Vagina (tissue), 1 donor: ENCODE results near the gene TEX50. TPM values are rescaled to one million over a fixed set of nuclear protein-coding genes. Genes with fewer than 3 reads are reported as not detected.

Experiments
- total RNA-seq: library from RNA; depleted of rRNA; stranded (reverse); fragments of >200 nt; gene quantifications from one replicate; pipeline ENCODE4 v1.2.3, GENCODE V29; 2016

The TEX50 gene
- total RNA-seq, 1 donor from 2014 or later: not detected

Other genes starting within 250 kb of the TEX50 start
- 245 TPM for gene PRDX6, start 158.0 kb upstream of the TEX50 start, total RNA-seq
- gene SLC9C2, start 32.3 kb upstream of the TEX50 start, total RNA-seq: not detected
- gene ANKRD45, start 34.5 kb downstream of the TEX50 start, total RNA-seq: not detected
- gene KLHL20, start 79.6 kb downstream of the TEX50 start, total RNA-seq: 14.7 TPM
- gene DARS2, start 189.3 kb downstream of the TEX50 start, total RNA-seq: 6.4 TPM
- gene CENPL, start 189.5 kb downstream of the TEX50 start, total RNA-seq: 3.7 TPM
- gene GAS5, start 232.7 kb downstream of the TEX50 start, total RNA-seq: 466 TPM
- gene ZBTB37, start 233.0 kb downstream of the TEX50 start, total RNA-seq: 6.6 TPM